ENCODE data around the gene RNF123.

RNF123 gene

GRCh38 chr3:49658711-49659110 is 30.6 kb upstream of the RNF123 start:
- DNase-seq (ENCODE audit: low read depth, low spot score): no peak

GRCh38 chr3:49659756-49660155 is 29.6 kb upstream of the RNF123 start:
- no peak for DNase-seq (ENCODE audit: low read depth, low spot score)

GRCh38 chr3:49661281-49661680 is 28.1 kb upstream of the RNF123 start:
- DNase-seq (ENCODE audit: low read depth, low spot score): no peak

GRCh38 chr3:49662021-49662420 is 27.3 kb upstream of the RNF123 start:
- no peak for DNase-seq (ENCODE audit: low read depth, low spot score)

GRCh38 chr3:49662720-49663413 is 26.5 kb upstream of the RNF123 start:
- no peak for DNase-seq (ENCODE audit: low read depth, low spot score)

DNA sequence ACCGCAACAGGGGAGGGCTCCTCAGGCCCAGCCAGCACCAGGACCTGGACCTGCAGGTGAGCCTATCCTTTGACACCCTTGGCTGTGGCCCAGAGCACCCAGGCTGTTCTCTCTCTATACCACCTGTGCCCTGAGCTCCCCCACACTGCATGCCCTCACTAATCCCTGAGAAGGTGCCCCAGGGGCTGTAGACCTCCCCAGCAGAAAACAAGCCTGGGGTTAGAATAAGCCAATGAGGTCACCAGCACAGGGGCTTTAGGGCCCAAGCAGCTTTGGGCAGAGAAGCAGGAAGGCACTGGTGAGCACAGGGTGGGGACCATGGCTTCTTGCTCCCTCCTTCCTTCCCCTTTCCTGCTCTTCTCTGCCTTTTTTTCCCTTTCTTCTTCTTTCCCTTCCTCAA is 25.5 kb upstream of the RNF123 start:
- DNase-seq (ENCODE audit: low read depth, low spot score): no peak

GRCh38 chr3:49664300-49664699 is 25.1 kb upstream of the RNF123 start:
- DNase-seq (ENCODE audit: low read depth, low spot score): no peak

DNA sequence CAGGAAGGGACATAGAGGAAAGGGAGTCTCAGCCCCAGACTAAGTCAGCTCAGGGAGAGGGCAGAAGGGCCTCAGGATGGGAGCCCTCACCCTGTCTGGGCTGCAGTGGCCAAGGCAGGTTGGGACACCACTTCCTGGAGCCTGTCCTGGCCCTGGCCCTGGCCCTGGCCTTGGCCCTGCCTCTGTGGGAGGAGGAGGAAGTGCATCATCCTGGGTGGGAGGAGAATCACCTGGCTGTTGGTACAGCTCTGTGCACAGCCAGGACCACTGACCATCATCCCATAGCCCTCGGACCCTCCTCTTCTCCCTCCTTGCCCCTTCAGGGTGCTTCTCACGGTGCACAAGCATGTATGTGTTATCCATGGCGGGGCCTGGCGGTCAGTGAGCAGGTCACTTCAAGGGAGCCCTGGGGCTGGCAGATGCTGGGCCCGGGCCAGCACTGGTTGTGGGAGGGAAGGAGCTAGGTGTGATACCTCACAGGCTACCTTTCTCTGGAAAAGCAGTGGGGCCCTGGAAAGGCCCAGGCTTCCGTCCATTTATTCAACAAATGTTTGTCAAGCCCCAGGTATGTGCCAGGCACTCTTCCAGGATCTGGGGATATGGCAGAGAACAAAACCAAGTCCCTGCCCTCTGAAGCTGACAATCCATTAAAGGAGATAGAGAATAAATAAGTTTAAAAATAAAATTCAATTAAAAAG is 23.4 kb upstream of the RNF123 start:
- no peak for DNase-seq (ENCODE audit: low read depth, low spot score)

DNA sequence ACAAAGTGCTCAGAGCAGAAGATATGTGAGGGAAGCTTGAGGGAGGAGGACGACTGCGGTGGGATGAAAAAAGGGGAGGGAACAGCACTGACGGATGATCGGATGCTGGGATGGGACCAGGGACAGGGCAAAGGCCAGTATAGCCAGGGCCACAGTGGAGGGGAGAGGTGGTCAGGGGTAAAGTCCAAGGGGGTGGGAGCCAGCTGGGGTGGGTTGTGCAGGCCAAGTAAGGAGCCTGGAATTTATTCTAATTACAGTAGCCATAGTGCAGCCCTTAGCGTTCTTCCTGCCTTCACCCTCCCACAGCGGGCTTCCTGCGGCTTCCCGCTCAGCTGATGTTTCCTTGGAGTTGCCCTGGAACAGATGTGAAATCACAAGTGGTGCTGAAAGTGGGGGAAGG is 22.8 kb upstream of the RNF123 start:
- DNase-seq (ENCODE audit: low read depth, low spot score): no peak

- DNase-seq (ENCODE audit: low read depth, low spot score): no peak
Observed at GRCh38 chr3:49667701-49668413, 21.5 kb upstream of the RNF123 start.

GRCh38 chr3:49668414-49668797 is 21.0 kb upstream of the RNF123 start:
- DNase-seq (ENCODE audit: low read depth, low spot score): no peak

- DNase-seq (ENCODE audit: low read depth, low spot score): no peak
Observed at GRCh38 chr3:49668861-49669260, 20.5 kb upstream of the RNF123 start.

GRCh38 chr3:49669352-49669751 is 20.0 kb upstream of the RNF123 start:
- DNase-seq (ENCODE audit: low read depth, low spot score): no peak

GRCh38 chr3:49670940-49671290 is 18.4 kb upstream of the RNF123 start:
- DNase-seq (ENCODE audit: low read depth, low spot score): no peak

GRCh38 chr3:49671291-49672288 is 17.8 kb upstream of the RNF123 start:
- peak; percentile 36 for DNase-seq (ENCODE audit: low read depth, low spot score)

GRCh38 chr3:49673121-49673714 is 16.1 kb upstream of the RNF123 start:
- no peak for DNase-seq (ENCODE audit: low read depth, low spot score)

DNA sequence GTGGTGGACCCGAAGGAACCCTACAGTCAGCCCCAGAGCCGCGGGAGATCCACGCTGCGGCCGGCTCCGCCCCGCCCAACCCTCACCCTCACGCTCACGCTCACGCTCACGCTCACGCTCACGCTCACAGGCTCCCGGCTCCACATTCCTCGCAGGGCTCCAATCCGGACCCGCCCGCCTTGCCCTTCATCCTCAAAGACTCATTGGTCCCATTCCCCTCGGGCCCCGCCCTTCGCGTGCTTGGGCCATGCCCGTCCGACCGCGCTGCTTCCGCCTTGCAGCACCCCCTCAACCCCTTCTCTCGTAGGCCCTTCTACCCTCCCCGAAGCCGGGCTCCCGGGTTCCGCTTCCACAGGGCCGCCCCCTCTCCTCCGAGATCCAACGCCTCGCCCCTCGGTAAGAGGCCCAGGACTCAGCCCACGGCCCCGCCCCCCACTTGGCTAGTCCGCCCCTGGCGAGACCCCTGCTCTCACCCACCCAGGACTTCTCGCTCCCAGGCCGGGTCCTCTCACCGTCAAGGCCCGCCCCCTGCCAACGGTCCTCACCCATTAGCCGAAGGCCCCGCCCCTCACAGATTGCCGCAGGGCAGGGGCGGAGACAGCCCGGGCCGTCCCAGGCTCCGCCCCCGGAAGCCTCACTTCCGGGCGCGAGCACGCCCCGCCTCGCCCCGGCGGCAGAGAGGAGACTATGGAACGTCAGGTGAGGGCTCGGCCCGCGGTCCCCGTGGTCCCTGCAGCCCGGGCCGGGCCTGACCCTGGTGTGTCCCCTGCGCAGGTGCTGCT is 15.5 kb upstream of the RNF123 start, which contains the start of gene APEH:
TSS of gene APEH (plus strand) at position 637 of the 782 bp plus-strand sequence. CDS start at position 688, 51 bp downstream.
- peak; percentile 94 for DNase-seq (ENCODE audit: low read depth, low spot score)

DNA sequence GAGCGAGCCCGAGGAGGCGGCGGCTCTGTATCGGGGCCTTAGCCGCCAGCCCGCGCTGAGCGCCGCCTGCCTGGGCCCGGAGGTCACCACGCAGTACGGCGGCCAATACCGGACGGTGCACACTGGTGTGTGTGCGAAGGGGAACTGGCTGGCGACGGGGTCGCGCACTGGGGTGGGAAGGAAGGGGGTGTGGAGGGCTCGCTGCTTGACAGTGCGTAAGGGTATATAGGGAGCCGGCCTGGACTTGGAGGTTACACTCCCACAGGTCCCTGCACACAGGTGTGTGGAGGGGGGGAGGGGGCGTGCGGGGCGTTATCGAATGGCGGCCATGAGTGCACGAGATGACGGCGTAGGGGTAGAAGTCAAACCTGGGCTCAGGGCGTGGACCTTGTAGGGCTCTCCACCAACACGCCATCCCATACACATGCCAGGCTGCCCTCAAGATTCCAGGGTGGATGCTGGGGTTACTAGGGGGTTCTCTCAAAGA is 14.8 kb upstream of the RNF123 start:
- DNase-seq (ENCODE audit: low read depth, low spot score): no peak

DNA sequence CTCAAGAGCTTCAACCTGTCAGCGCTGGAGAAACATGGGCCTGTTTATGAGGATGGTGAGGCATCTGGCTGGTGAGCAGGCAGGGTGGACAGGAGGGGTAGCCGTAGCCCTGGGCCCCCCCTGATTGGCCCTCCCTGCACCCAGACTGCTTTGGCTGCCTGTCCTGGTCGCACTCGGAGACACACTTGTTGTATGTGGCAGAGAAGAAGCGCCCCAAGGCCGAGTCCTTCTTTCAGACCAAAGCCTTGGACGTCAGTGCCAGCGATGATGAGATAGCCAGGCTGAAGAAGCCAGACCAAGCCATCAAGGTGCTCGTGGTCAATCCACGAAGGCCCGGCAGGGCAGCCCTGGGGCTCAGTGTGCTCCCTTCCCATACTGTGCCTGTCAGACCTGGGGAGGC is 13.4 kb upstream of the RNF123 start:
- DNase-seq (ENCODE audit: low read depth, low spot score): no peak
